ENCODE data around the gene TCF7L2.

The TCF7L2 gene

GRCh38 chr10:113175176-113175575 lies 225.1 kb downstream of the TCF7L2 start:
- no peak for DNase-seq (ENCODE audit: low read depth in 1 of 2, low spot score in 1 of 2)

GRCh38 chr10:113175756-113176651 lies 226.0 kb downstream of the TCF7L2 start:
- DNase-seq (ENCODE audit: low read depth in 1 of 2, low spot score in 1 of 2) = no peak

- no peak for DNase-seq (ENCODE audit: low read depth in 1 of 2, low spot score in 1 of 2)
Measured at GRCh38 chr10:113176652-113177155, 226.7 kb downstream of the TCF7L2 start.

GRCh38 chr10:113177156-113177935 lies 227.3 kb downstream of the TCF7L2 start:
- no peak for DNase-seq (ENCODE audit: low read depth in 1 of 2, low spot score in 1 of 2)

- DNase-seq (ENCODE audit: low read depth in 1 of 2, low spot score in 1 of 2) = no peak
Measured at GRCh38 chr10:113177936-113178335, 227.9 kb downstream of the TCF7L2 start.

GRCh38 chr10:113178771-113179170 lies 228.7 kb downstream of the TCF7L2 start:
- DNase-seq (ENCODE audit: low read depth in 1 of 2, low spot score in 1 of 2) = no peak

GRCh38 chr10:113179265-113179664 lies 229.2 kb downstream of the TCF7L2 start:
- no peak for DNase-seq (ENCODE audit: low read depth in 1 of 2, low spot score in 1 of 2)

- DNase-seq (ENCODE audit: low read depth in 1 of 2, low spot score in 1 of 2) = no peak
Measured at GRCh38 chr10:113179966-113180365, 229.9 kb downstream of the TCF7L2 start.

GRCh38 chr10:113180401-113181154 lies 230.5 kb downstream of the TCF7L2 start:
- no peak for DNase-seq (ENCODE audit: low read depth in 1 of 2, low spot score in 1 of 2)

- DNase-seq (ENCODE audit: low read depth in 1 of 2, low spot score in 1 of 2) = no peak
Measured at GRCh38 chr10:113182154-113182553, 232.1 kb downstream of the TCF7L2 start.

- DNase-seq (ENCODE audit: low read depth in 1 of 2, low spot score in 1 of 2) = no peak
Measured at GRCh38 chr10:113183573-113183972, 233.5 kb downstream of the TCF7L2 start.

GRCh38 chr10:113187063-113187777 lies 237.2 kb downstream of the TCF7L2 start:
- no peak for DNase-seq (ENCODE audit: low read depth in 1 of 2, low spot score in 1 of 2)

- no peak for DNase-seq (ENCODE audit: low read depth in 1 of 2, low spot score in 1 of 2)
Measured at GRCh38 chr10:113199459-113199858, 249.4 kb downstream of the TCF7L2 start.

- no peak for DNase-seq (ENCODE audit: low read depth in 1 of 2, low spot score in 1 of 2)
Measured at GRCh38 chr10:113202011-113202410, 252.0 kb downstream of the TCF7L2 start.

- no peak for DNase-seq (ENCODE audit: low read depth in 1 of 2, low spot score in 1 of 2)
Measured at GRCh38 chr10:113207924-113208323, 257.9 kb downstream of the TCF7L2 start.

- no peak for DNase-seq (ENCODE audit: low read depth in 1 of 2, low spot score in 1 of 2)
Measured at GRCh38 chr10:113213035-113213434, 263.0 kb downstream of the TCF7L2 start.

- no peak for DNase-seq (ENCODE audit: low read depth in 1 of 2, low spot score in 1 of 2)
Measured at GRCh38 chr10:113214331-113214730, 264.3 kb downstream of the TCF7L2 start.

GRCh38 chr10:113216102-113216501 lies 266.1 kb downstream of the TCF7L2 start:
- no peak for DNase-seq (ENCODE audit: low read depth in 1 of 2, low spot score in 1 of 2)
